GM12891 (cell line): Measurements from ENCODE around the gene FNBP1.

Experiments used
- DNase-seq: peaks from one replicate; pipeline ENCODE4 v3.0.0; 2011; ENCODE audit warnings: low spot score; ENCODE audit not compliant: insufficient read length
- FAIRE-seq: peaks from 2 replicates; lab custom pipeline; 2011; peaks lifted over from hg19 to GRCh38; lab: Jason Lieb, UNC
- PAX5 ChIP-seq: IDR thresholded peaks from 2 replicates; pipeline ENCODE4 v1.6.1; 2011; ENCODE audit warnings: low read length, moderate library complexity, mild to moderate bottlenecking; ENCODE audit not compliant: insufficient read depth, severe bottlenecking
- POLR2A ChIP-seq: IDR thresholded peaks from 2 replicates; pipeline ENCODE4 v1.6.1; 2011; ENCODE audit warnings: low read depth, low read length, control low read depth
- POLR2AphosphoS5 ChIP-seq: IDR thresholded peaks from 2 replicates; pipeline ENCODE4 v1.6.1; 2011; ENCODE audit warnings: low read depth, low read length, control low read depth
- POU2F2 ChIP-seq: IDR thresholded peaks from 2 replicates; pipeline ENCODE4 v1.6.1; 2011; ENCODE audit warnings: low read depth, mild to moderate bottlenecking, control low read depth, low read length, moderate library complexity
- SPI1 ChIP-seq: IDR thresholded peaks from 2 replicates; pipeline ENCODE4 v1.6.1; 2011; ENCODE audit warnings: low read depth, low read length, control low read depth
- TAF1 ChIP-seq: IDR thresholded peaks from 2 replicates; pipeline ENCODE4 v1.6.1; 2011; ENCODE audit warnings: low read depth, low read length, control low read depth

FNBP1 gene

DNA sequence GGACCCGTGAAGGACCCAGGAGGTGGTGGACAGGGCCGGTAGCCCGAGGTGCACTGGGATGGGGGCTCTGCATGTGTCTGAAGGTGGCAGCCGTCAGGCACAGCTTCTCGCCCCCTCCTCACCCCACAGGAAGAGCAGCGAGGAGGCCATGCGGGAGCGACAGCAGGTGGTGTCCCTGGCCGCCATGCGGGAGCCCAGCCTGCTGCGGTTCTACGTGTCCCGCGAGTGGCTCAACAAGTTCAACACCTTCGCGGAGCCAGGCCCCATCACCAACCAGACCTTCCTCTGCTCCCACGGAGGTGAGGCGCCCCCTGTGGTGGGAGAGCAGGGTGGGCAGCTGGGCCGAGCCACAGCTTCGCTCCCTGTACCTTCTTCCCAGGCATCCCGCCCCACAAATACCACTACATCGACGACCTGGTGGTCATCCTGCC lies 167.8 kb downstream of the FNBP1 start:
- FAIRE-seq = no peak
- TF ChIP-seq TAF1 (no peak), SPI1 (no peak), POLR2AphosphoS5 (no peak), POLR2A (no peak), POU2F2 (no peak), PAX5 (no peak)
- DNase-seq = no peak

DNA sequence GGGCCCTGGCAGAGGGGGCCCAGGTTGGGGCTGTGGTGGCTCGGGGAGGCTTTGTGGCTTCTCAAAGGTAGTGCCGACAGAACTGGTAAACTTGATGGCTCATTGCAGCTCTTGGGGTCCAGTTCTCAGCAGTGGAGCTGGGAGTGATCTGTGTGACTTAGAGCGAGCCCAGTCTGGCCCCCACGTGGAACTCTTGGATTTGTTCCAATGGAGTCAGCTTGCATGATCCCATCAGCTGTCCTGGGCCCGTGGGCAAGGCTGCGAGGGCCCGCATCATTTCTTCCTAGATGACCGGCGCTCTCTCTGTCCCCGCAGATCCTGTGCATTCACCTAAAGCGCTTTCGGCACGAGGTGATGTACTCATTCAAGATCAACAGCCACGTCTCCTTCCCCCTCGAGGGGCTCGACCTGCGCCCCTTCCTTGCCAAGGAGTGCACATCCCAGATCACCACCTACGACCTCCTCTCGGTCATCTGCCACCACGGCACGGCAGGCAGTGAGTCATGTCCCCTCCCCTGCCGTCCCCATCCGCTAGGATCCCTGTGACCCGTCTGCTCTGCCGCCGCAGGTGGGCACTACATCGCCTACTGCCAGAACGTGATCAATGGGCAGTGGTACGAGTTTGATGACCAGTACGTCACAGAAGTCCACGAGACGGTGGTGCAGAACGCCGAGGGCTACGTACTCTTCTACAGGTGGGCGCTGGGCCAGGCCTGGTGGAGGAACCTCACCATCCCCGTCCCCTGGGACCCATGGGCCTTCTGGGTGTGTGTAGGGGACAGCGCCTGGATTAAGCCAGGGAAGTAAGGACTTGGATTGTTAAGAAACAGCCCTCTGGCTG lies 168.5 kb downstream of the FNBP1 start:
- FAIRE-seq = no peak
- no peak for DNase-seq
- no peak for TF ChIP-seq SPI1
- no peak for TF ChIP-seq POLR2A
- TF ChIP-seq POU2F2 = no peak

DNA sequence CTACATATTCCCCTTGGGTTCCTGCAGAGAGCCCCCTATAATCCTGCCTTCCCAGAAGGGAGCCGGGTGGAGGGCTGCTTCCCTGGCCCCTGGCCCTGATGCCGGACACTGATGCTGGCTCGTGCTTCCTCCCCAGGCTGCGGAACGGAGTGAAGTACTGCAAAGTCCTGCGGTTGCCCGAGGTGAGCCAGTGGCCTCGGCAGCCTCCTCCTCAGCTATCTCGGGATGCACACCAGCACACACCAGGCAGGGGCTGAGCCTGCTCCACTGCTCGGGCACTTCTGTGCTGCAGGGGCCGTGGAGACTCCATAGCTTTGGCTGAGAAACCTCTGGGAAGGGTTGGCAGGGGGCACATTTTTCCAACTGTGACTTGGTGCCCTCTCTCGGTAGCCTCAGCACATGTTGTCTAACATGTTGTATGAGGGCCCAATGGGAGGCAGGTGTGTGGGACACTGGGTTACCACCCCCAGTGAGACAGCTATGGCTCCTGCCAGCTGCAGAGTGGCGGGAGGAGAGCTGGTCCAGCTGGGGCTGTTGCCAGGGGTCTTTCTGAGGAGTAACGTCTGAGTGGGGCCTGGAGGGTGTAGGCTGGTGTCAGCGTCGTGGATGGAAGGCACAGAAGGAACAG lies 169.3 kb downstream of the FNBP1 start:
- TF ChIP-seq POLR2A = no peak
- TF ChIP-seq POLR2AphosphoS5 = no peak
- no peak for TF ChIP-seq SPI1
- TF ChIP-seq PAX5 = no peak
- TF ChIP-seq POU2F2 = no peak
- TF ChIP-seq TAF1 = no peak
- DNase-seq (no peak), FAIRE-seq (no peak)

DNA sequence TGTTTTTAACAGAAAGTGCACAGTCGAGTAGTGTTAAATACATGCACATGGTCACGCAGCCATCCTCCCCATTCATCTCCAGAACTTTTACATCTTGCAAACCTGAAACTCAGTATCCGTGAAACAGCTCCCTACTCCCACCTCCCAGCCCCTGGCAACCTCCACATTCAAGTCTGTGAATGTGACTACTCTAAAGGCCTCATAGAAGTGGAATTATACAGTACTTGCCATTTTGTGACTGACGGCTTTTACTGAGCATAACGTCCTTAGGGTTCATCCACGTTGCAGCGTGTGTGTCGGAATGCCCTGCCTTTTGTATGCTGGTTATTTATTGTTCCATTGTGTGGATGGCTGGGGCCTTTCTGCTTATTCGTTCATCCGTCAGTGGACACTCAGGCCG lies 171.9 kb downstream of the FNBP1 start:
- DNase-seq = no peak
- no peak for FAIRE-seq

GRCh38 chr9:129869585-129870501 lies 173.1 kb downstream of the FNBP1 start:
- TF ChIP-seq POLR2AphosphoS5 (no peak), PAX5 (no peak), POLR2A (no peak), TAF1 (no peak)
- DNase-seq = no peak
- no peak for FAIRE-seq

More for the DNA sequence above, 171.9 kb downstream of the FNBP1 start:
- TF ChIP-seq POLR2AphosphoS5 (no peak), TAF1 (no peak), POU2F2 (no peak), SPI1 (no peak)

- FAIRE-seq = no peak
Measured at GRCh38 chr9:129868872-129869486, 174.0 kb downstream of the FNBP1 start.

GRCh38 chr9:129868023-129868871 lies 174.7 kb downstream of the FNBP1 start:
- no peak for FAIRE-seq
- no peak for DNase-seq
- TF ChIP-seq POU2F2 (no peak), POLR2A (no peak), SPI1 (no peak), PAX5 (no peak), TAF1 (no peak), POLR2AphosphoS5 (no peak)

More at GRCh38 chr9:129868872-129869486, 174.0 kb downstream of the FNBP1 start:
- TF ChIP-seq PAX5 (no peak), SPI1 (no peak), POLR2A (no peak), TAF1 (no peak), POU2F2 (no peak), POLR2AphosphoS5 (no peak)
- DNase-seq = no peak

GRCh38 chr9:129867136-129868022 lies 175.6 kb downstream of the FNBP1 start:
- DNase-seq (no peak), FAIRE-seq (no peak)
- no peak for TF ChIP-seq TAF1
- no peak for TF ChIP-seq PAX5
- TF ChIP-seq POU2F2 = no peak
- TF ChIP-seq POLR2A = no peak
- no peak for TF ChIP-seq SPI1
- no peak for TF ChIP-seq POLR2AphosphoS5
